KMS-11 (cell line): ENCODE results near the gene CCDC169.

Experiments
- H2AFZ ChIP-seq: fragments of 200-600 bp; sonication (generic); 2 replicates; pipeline ENCODE4 v1.6.1; 2016; ENCODE audit warnings: antibody characterized with exemption, mixed run types, low read depth
- H3K27ac ChIP-seq: fragments of 200-600 bp; sonication (generic); 2 replicates; pipeline ENCODE4 v1.6.1; 2016; ENCODE audit warnings: mild to moderate bottlenecking, mixed run types
- H3K27me3 ChIP-seq: fragments of 200-600 bp; sonication (generic); 2 replicates; pipeline ENCODE4 v1.6.1; 2017; ENCODE audit warnings: mild to moderate bottlenecking, low read depth, mixed run types, moderate library complexity; ENCODE audit not compliant: insufficient read depth
- H3K36me3 ChIP-seq: fragments of 200-600 bp; sonication (generic); 2 replicates; pipeline ENCODE4 v1.6.1; 2017; ENCODE audit warnings: mild to moderate bottlenecking, mixed run types; ENCODE audit not compliant: insufficient read depth
- H3K4me1 ChIP-seq: fragments of 200-600 bp; sonication (generic); 2 replicates; pipeline ENCODE4 v1.6.1; 2016; ENCODE audit warnings: mild to moderate bottlenecking, low read depth, mixed run types; ENCODE audit not compliant: poor library complexity, severe bottlenecking
- H3K4me2 ChIP-seq: fragments of 200-600 bp; sonication (generic); 2 replicates; pipeline ENCODE4 v1.7.0; 2016; ENCODE audit warnings: mild to moderate bottlenecking, mixed run types
- H3K4me3 ChIP-seq: fragments of 200-600 bp; sonication (generic); IDR thresholded peaks from 2 replicates; pipeline ENCODE4 v1.6.1; 2017; ENCODE audit warnings: low read depth, low read length, mixed read lengths; ENCODE audit not compliant: insufficient read depth
- H3K79me2 ChIP-seq: fragments of 200-600 bp; sonication (generic); 2 replicates; pipeline ENCODE4 v1.6.1; 2016; ENCODE audit warnings: low read depth, mixed run types; ENCODE audit not compliant: insufficient read depth
- H3K9ac ChIP-seq: fragments of 200-600 bp; sonication (generic); 2 replicates; pipeline ENCODE4 v1.6.1; 2016; ENCODE audit warnings: mild to moderate bottlenecking, mixed run types
- H4K20me1 ChIP-seq: fragments of 200-600 bp; sonication (generic); 2 replicates; pipeline ENCODE4 v1.6.1; 2016; ENCODE audit warnings: mild to moderate bottlenecking, mixed run types; ENCODE audit not compliant: insufficient read depth
- TF ChIP-seq, protein P1 (sequence below): fragments of 200-600 bp; sonication (generic); conservative IDR thresholded peaks from 2 replicates; pipeline ENCODE4 v1.6.1; 2017; ENCODE audit warnings: low read depth, mild to moderate bottlenecking, antibody characterized with exemption, low read length, moderate library complexity, mixed read lengths

The CCDC169 gene

GRCh38 chr13:36214163-36214921, 83.3 kb downstream of the CCDC169 start, which contains the start of gene SOHLH2:
TSS of gene SOHLH2 (minus strand) at chr13:36214556. CDS start at chr13:36214526, 30 bp downstream.
- Histone ChIP-seq H3K4me3 (no peak within 1 kb of the TSS), H4K20me1 (no peaks in the 10 kb centered on the region), H3K9ac (no peak within 1 kb of the TSS), H2AFZ (no peak within 1 kb of the TSS), H3K36me3 (no peaks in the 10 kb centered on the region), H3K4me2 (no peak within 1 kb of the TSS), H3K79me2 (no peaks in the 10 kb centered on the region), H3K4me1 (peaks cover 14% of the 10 kb centered on the region), H3K27ac (no peak within 1 kb of the TSS), H3K27me3 (no peaks in the 10 kb centered on the region)
- TF ChIP-seq, protein P1, sequence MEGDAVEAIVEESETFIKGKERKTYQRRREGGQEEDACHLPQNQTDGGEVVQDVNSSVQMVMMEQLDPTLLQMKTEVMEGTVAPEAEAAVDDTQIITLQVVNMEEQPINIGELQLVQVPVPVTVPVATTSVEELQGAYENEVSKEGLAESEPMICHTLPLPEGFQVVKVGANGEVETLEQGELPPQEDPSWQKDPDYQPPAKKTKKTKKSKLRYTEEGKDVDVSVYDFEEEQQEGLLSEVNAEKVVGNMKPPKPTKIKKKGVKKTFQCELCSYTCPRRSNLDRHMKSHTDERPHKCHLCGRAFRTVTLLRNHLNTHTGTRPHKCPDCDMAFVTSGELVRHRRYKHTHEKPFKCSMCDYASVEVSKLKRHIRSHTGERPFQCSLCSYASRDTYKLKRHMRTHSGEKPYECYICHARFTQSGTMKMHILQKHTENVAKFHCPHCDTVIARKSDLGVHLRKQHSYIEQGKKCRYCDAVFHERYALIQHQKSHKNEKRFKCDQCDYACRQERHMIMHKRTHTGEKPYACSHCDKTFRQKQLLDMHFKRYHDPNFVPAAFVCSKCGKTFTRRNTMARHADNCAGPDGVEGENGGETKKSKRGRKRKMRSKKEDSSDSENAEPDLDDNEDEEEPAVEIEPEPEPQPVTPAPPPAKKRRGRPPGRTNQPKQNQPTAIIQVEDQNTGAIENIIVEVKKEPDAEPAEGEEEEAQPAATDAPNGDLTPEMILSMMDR, result no peak

DNA sequence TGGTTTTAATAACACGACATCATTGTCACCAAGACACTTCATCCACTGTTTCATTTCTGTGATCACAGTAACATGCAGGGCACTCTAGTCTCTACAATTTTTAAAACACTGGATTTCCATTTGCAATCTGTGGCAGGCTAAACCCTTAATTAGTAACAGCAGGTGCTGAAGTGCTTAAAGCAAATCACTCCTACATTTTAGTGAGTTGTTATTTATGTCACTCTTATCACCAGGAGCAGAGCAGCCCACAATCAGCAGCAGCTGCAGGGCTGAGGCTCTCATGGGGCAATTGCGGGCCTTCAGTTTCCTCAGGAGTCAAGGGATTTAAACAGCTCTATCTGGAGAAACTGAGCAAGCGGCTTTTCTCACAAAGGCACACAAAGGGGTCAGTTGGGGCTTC, 84.8 kb downstream of the CCDC169 start:
- H4K20me1 ChIP-seq, result no peaks in the 10 kb centered on the region
- no peak overlapping the region for H3K4me3 ChIP-seq
- no peak overlapping the region for H3K27ac ChIP-seq
- TF ChIP-seq, protein P1, result no peak
- peaks cover 7% of the 10 kb centered on the region for H3K4me1 ChIP-seq
- no peak overlapping the region for H3K4me2 ChIP-seq
- H3K36me3 ChIP-seq, result no peaks in the 10 kb centered on the region
- H2AFZ ChIP-seq, result no peak overlapping the region
- H3K79me2 ChIP-seq, result no peaks in the 10 kb centered on the region
- H3K27me3 ChIP-seq, result no peaks in the 10 kb centered on the region
- H3K9ac ChIP-seq, result no peak overlapping the region

GRCh38 chr13:36211567-36211966, 86.0 kb downstream of the CCDC169 start:
- no peak overlapping the region for H2AFZ ChIP-seq
- H3K27me3 ChIP-seq, result no peaks in the 10 kb centered on the region
- TF ChIP-seq, protein P1, result no peak
- no peak overlapping the region for H3K4me2 ChIP-seq
- no peaks in the 10 kb centered on the region for H3K36me3 ChIP-seq
- H3K27ac ChIP-seq, result no peak overlapping the region
- no peaks in the 10 kb centered on the region for H4K20me1 ChIP-seq
- H3K9ac ChIP-seq, result no peak overlapping the region
- H3K4me3 ChIP-seq, result no peak overlapping the region
- H3K4me1 ChIP-seq, result no peaks in the 10 kb centered on the region
- H3K79me2 ChIP-seq, result no peaks in the 10 kb centered on the region

- Histone ChIP-seq H3K4me3 (no peak overlapping the region), H3K79me2 (no peaks in the 10 kb centered on the region), H3K27me3 (no peaks in the 10 kb centered on the region), H3K4me2 (no peak overlapping the region), H3K36me3 (no peaks in the 10 kb centered on the region), H3K27ac (no peak overlapping the region), H3K9ac (no peak overlapping the region), H4K20me1 (no peaks in the 10 kb centered on the region), H3K4me1 (no peaks in the 10 kb centered on the region), H2AFZ (no peak overlapping the region)
- TF ChIP-seq, protein P1, result no peak
Observed at GRCh38 chr13:36210738-36211137, 86.9 kb downstream of the CCDC169 start.
